CD4-positive, CD25-positive, alpha-beta regulatory T cell (primary cell): ENCODE measurements around the gene NUAK2. TPM values are rescaled to one million over a fixed set of nuclear protein-coding genes. Genes with fewer than 3 reads are reported as not detected.
A peak's percentile ranks its signal among the peaks of the same experiment; 100 is the strongest.

Experiments used
- ATAC-seq, 2 donors: fragments of 150-1000 bp; cut with Tn5 transposase; one replicate each; pipeline ENCODE4 v1.10.0; 2021; ENCODE audit warnings: low read depth in 2 of 2, moderate number of reproducible peaks in 2 of 2, moderate library complexity in 1 of 2
- DNase-seq, 3 donors: peaks; one replicate each; pipeline versions ENCODE4 v3.0.0 to v3.0.0-alpha.2; 2012 to 2022; ENCODE audit warnings: mixed read lengths in 1 of 3
- H3K27ac ChIP-seq: one replicate; pipeline ENCODE4 v1.7.0; 2013; ENCODE audit warnings: mild to moderate bottlenecking, low read length; ENCODE audit not compliant: insufficient read depth, poor library complexity, severe bottlenecking
- H3K27me3 ChIP-seq: one replicate; pipeline ENCODE4 v1.7.0; 2013; ENCODE audit warnings: low read length; ENCODE audit not compliant: control insufficient read depth, insufficient read depth
- H3K36me3 ChIP-seq: one replicate; pipeline ENCODE4 v1.7.0; 2013; ENCODE audit warnings: mild to moderate bottlenecking, low read length, moderate library complexity; ENCODE audit not compliant: control insufficient read depth, insufficient read depth
- H3K4me1 ChIP-seq: 2 replicates; pipeline ENCODE4 v1.7.0; 2013; ENCODE audit warnings: mild to moderate bottlenecking, low read length; ENCODE audit not compliant: insufficient read depth, control insufficient read depth, poor library complexity, severe bottlenecking
- H3K4me3 ChIP-seq: one replicate; pipeline ENCODE4 v1.7.0; 2013; ENCODE audit warnings: low read depth, mild to moderate bottlenecking, low read length, moderate library complexity
- H3K9me3 ChIP-seq, 2 experiments: 1 replicate in 1 of 2; 2 replicates in 1 of 2; pipeline ENCODE4 v1.7.0; 2013; ENCODE audit warnings: low read length in 2 of 2, mild to moderate bottlenecking in 1 of 2, moderate library complexity in 1 of 2; ENCODE audit not compliant: control insufficient read depth in 2 of 2
- H3K27ac Mint-ChIP-seq, 3 donors: one replicate each; pipeline ENCODE4 v1.8.0; 2020 to 2022; ENCODE audit warnings: mild to moderate bottlenecking in 3 of 3, mixed read lengths in 3 of 3, moderate library complexity in 2 of 3
- H3K27me3 Mint-ChIP-seq: one replicate; pipeline ENCODE4 v1.8.0; 2022; ENCODE audit warnings: mild to moderate bottlenecking, mixed read lengths
- H3K36me3 Mint-ChIP-seq: one replicate; pipeline ENCODE4 v1.8.0; 2020; ENCODE audit warnings: mixed read lengths
- H3K4me1 Mint-ChIP-seq, 4 donors: one replicate each; pipeline ENCODE4 v1.8.0; 2020 to 2022; ENCODE audit warnings: mixed read lengths in 4 of 4, mild to moderate bottlenecking in 1 of 4
- H3K4me3 Mint-ChIP-seq, 4 donors: one replicate each; pipeline ENCODE4 v1.8.0; 2020 to 2022; ENCODE audit warnings: mild to moderate bottlenecking in 4 of 4, mixed read lengths in 4 of 4, moderate library complexity in 3 of 4
- H3K9me3 Mint-ChIP-seq, 7 donors: one replicate each; pipeline ENCODE4 v1.8.0; 2020 to 2022; ENCODE audit warnings: mixed read lengths in 7 of 7, mild to moderate bottlenecking in 3 of 7, moderate library complexity in 2 of 7
- polyA plus RNA-seq, 4 donors: library from polyadenylated mRNA; unstranded; fragments of 300-500 nt; fragmentation: Illumina TruSeq; gene quantifications; one replicate each; pipeline ENCODE4 v1.2.3, GENCODE V29; 2021
- total RNA-seq: library from RNA; stranded (reverse); gene quantifications from one replicate; pipeline ENCODE4 v1.2.3, GENCODE V29; 2022

NUAK2 gene
- total and polyA plus RNA-seq, 5 donors from 2014 or later: 9.9 to 41.3 (median 18.6) TPM

GRCh38 chr1:205306929-205307566 lies 14.5 kb downstream of the NUAK2 start:
- DNase-seq (no peak), ATAC-seq (no peak)
- no peak overlapping the region for H3K4me3 Mint-ChIP-seq
- peaks cover 59% of the 10 kb centered on the region for H3K36me3 Mint-ChIP-seq
- no peaks in the 10 kb centered on the region for H3K27me3 Mint-ChIP-seq
- no peak overlapping the region for H3K4me3 ChIP-seq
- H3K27ac ChIP-seq: peak overlapping the region; percentile 1
- no peaks in the 10 kb centered on the region for H3K9me3 Mint-ChIP-seq
- peak overlapping the region in 1 of 3 donors; percentile 15 for H3K27ac Mint-ChIP-seq
- H3K27me3 ChIP-seq: no peaks in the 10 kb centered on the region
- H3K9me3 ChIP-seq: no peaks in the 10 kb centered on the region
- peaks cover 6% of the 10 kb centered on the region for H3K4me1 ChIP-seq
- H3K36me3 ChIP-seq: peaks cover 94% of the 10 kb centered on the region
- peaks cover 6 to 69% (median 27%) of the 10 kb centered on the region in 4 donors for H3K4me1 Mint-ChIP-seq

- peak in 1 of 2 donors; percentile 22 for ATAC-seq
- Mint-ChIP-seq H3K4me3 (peak overlapping the region in 1 of 4 donors; percentile 3), H3K36me3 (peaks cover 43% of the 10 kb centered on the region), H3K9me3 (no peaks in the 10 kb centered on the region), H3K4me1 (peaks cover 3 to 59% (median 18%) of the 10 kb centered on the region in 4 donors), H3K27me3 (no peaks in the 10 kb centered on the region), H3K27ac (peak overlapping the region; percentile 3 to 85 (median 33))
- peaks cover 78% of the 10 kb centered on the region for H3K36me3 ChIP-seq
- no peak overlapping the region for H3K27ac ChIP-seq
- H3K4me1 ChIP-seq: peaks cover 4% of the 10 kb centered on the region
- H3K27me3 ChIP-seq: no peaks in the 10 kb centered on the region
- H3K4me3 ChIP-seq: no peak overlapping the region
- DNase-seq: peak in 1 of 3 donors; percentile 41
- H3K9me3 ChIP-seq: no peaks in the 10 kb centered on the region
Measured at GRCh38 chr1:205304695-205305070, 16.9 kb downstream of the NUAK2 start.

DNA sequence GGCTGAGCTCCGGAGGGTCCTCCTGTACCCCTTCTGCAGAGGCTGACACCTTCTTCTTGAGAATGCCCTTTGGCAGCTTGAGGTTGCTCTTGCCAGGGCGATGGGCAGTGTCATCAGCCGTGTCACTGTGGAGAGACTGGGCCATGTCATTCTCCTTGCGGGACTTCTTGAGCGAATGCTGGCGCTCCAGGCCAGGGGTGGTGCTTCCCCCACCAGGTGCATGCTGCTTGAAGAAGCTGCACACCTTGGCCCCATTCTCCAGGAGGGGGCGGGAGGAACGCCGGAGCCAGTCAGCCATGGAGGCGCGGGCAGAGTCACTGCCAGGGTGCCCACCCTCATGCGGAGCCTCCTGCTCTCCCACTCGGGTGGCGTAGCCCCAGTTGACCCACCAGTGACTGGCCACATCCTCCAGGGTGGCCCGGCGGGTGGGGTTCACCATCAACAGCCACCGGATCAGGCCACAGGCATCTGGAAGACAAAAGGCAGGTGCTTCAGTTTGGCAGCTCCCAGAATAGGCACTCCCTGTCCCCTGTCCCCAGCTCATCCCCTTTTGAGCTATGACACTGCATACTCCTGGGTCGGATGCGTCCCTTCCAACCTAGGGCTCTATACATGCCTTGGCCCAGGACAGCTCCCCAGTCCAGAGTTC lies 17.4 kb downstream of the NUAK2 start:
- Histone ChIP-seq H3K27ac (no peak overlapping the region), H3K4me1 (peaks cover 4% of the 10 kb centered on the region), H3K27me3 (no peaks in the 10 kb centered on the region), H3K36me3 (peaks cover 73% of the 10 kb centered on the region), H3K9me3 (no peaks in the 10 kb centered on the region), H3K4me3 (no peak overlapping the region)
- H3K4me3 Mint-ChIP-seq: no peak overlapping the region
- peaks cover 43% of the 10 kb centered on the region for H3K36me3 Mint-ChIP-seq
- DNase-seq (no peak), ATAC-seq (no peak)
- peaks cover 0 to 55% (median 18%) of the 10 kb centered on the region in 4 donors for H3K4me1 Mint-ChIP-seq
- H3K27ac Mint-ChIP-seq: peak overlapping the region in 2 of 3 donors; percentile 3 to 85
- no peaks in the 10 kb centered on the region for H3K27me3 Mint-ChIP-seq
- no peaks in the 10 kb centered on the region for H3K9me3 Mint-ChIP-seq

GRCh38 chr1:205303247-205303888 lies 18.2 kb downstream of the NUAK2 start:
- no peaks in the 10 kb centered on the region for H3K27me3 Mint-ChIP-seq
- H3K27ac ChIP-seq: no peak overlapping the region
- no peaks in the 10 kb centered on the region for H3K9me3 ChIP-seq
- H3K36me3 ChIP-seq: peaks cover 65% of the 10 kb centered on the region
- no peak overlapping the region for H3K4me3 ChIP-seq
- H3K9me3 Mint-ChIP-seq: no peaks in the 10 kb centered on the region
- H3K27me3 ChIP-seq: no peaks in the 10 kb centered on the region
- peaks cover 38% of the 10 kb centered on the region for H3K36me3 Mint-ChIP-seq
- ATAC-seq: no peak
- peaks cover 6% of the 10 kb centered on the region for H3K4me1 ChIP-seq
- no peak for DNase-seq
- H3K4me3 Mint-ChIP-seq: no peak overlapping the region
- H3K27ac Mint-ChIP-seq: no peak overlapping the region
- peaks cover 0 to 60% (median 21%) of the 10 kb centered on the region in 4 donors for H3K4me1 Mint-ChIP-seq

- peak overlapping the region in 2 of 3 donors; percentile 80 to 81 for H3K27ac Mint-ChIP-seq
- Histone ChIP-seq H3K9me3 (no peaks in the 10 kb centered on the region), H3K36me3 (peaks cover 52% of the 10 kb centered on the region), H3K27me3 (no peaks in the 10 kb centered on the region), H3K4me1 (peaks cover 6% of the 10 kb centered on the region), H3K27ac (no peak overlapping the region), H3K4me3 (no peak overlapping the region)
- peaks cover 28% of the 10 kb centered on the region for H3K36me3 Mint-ChIP-seq
- no peaks in the 10 kb centered on the region for H3K9me3 Mint-ChIP-seq
- H3K4me3 Mint-ChIP-seq: no peak overlapping the region
- DNase-seq (no peak), ATAC-seq (no peak)
- H3K27me3 Mint-ChIP-seq: peaks cover 3% of the 10 kb centered on the region
- peaks cover 0 to 63% (median 25%) of the 10 kb centered on the region in 4 donors for H3K4me1 Mint-ChIP-seq
Measured at GRCh38 chr1:205301842-205302588, 19.5 kb downstream of the NUAK2 start.

DNA sequence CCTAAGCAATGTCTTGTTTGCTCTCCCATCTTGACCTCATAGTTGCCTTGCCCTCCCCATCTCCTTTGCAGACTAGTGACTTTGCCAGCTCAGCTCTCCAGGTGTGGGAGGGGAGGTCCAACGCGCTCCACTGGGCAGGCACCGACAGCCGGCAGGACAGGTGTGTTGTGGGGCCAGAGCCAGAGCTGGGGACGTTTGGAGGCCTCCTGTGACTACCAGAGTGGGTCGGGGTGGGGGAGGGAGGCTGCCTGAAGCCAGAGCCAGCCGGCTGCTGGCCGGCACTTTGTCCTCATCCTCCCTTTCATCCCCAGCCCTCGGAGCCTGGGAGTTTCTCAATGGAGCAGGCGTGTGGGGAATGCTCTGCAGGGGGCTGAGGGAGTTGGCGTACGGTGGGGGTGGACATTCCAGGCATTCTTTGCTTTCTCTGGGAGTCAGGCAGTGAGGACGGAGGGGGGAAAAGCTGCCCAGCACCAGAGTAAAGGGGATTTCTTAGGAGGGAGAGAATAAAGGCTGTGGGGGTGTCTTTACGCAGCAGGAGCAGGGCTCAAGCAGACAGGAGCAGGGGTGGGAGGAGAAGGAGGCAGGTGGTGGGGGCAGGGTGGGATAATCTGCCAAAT lies 20.2 kb downstream of the NUAK2 start:
- no peak overlapping the region for H3K27ac ChIP-seq
- peak overlapping the region in 2 of 3 donors; percentile 31 to 67 for H3K27ac Mint-ChIP-seq
- H3K27me3 Mint-ChIP-seq: peaks cover 4% of the 10 kb centered on the region
- H3K4me3 Mint-ChIP-seq: no peak overlapping the region
- H3K27me3 ChIP-seq: no peaks in the 10 kb centered on the region
- peaks cover 22% of the 10 kb centered on the region for H3K36me3 Mint-ChIP-seq
- no peaks in the 10 kb centered on the region for H3K9me3 ChIP-seq
- DNase-seq: no peak
- peaks cover 2 to 63% (median 26%) of the 10 kb centered on the region in 4 donors for H3K4me1 Mint-ChIP-seq
- ATAC-seq: no peak
- no peaks in the 10 kb centered on the region for H3K9me3 Mint-ChIP-seq
- no peak overlapping the region for H3K4me3 ChIP-seq
- H3K4me1 ChIP-seq: peaks cover 6% of the 10 kb centered on the region
- H3K36me3 ChIP-seq: peaks cover 45% of the 10 kb centered on the region

DNA sequence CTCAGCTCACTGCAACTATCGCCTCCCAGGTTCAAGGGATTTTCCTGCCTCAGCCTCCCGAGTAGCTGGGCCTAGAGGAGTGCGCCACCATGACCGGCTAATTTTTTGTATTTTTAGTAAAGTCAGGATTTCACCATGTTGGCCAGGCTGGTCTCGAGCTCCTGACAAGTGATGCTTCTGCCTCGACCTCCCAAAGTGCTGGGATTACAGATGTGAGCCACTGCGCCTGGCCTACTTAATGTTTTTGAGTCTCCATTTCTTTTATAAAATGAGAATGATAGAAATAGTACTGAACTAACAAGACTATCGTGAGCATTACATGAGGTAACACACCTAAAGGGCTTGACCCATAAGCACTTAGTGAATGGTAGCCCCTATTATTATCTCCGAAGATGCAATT lies 21.4 kb downstream of the NUAK2 start:
- ATAC-seq (no peak), DNase-seq (no peak)
- Histone ChIP-seq H3K27ac (no peak overlapping the region), H3K27me3 (no peaks in the 10 kb centered on the region), H3K4me3 (no peak overlapping the region), H3K9me3 (no peaks in the 10 kb centered on the region), H3K36me3 (peaks cover 36% of the 10 kb centered on the region), H3K4me1 (peaks cover 10% of the 10 kb centered on the region)
- Mint-ChIP-seq H3K27me3 (peaks cover 4% of the 10 kb centered on the region), H3K4me1 (peaks cover 10 to 66% (median 34%) of the 10 kb centered on the region in 4 donors), H3K4me3 (peak overlapping the region in 2 of 4 donors; percentile 7 to 35), H3K27ac (peak overlapping the region in 1 of 3 donors; percentile 43), H3K9me3 (no peaks in the 10 kb centered on the region), H3K36me3 (peaks cover 14% of the 10 kb centered on the region)
